Measurements from ENCODE around the gene RXRA.

RXRA gene

GRCh38 chr9:134323741-134324358, 2.4 kb upstream of the RXRA start:
- H3K14ac ChIP-seq (ENCODE audit: low read length): no peak overlapping the region
- H3K79me1 ChIP-seq (ENCODE audit: low read depth, low read length): peaks cover 9% of the 10 kb centered on the region
- peak overlapping the region; percentile 42 for H2BK15ac ChIP-seq (ENCODE audit: low read length)
- peak overlapping the region; percentile 30 for H2AFZ ChIP-seq (ENCODE audit: low read length)
- no peak overlapping the region for H2BK120ac ChIP-seq (ENCODE audit: low read depth, low read length)
- H3K18ac ChIP-seq (ENCODE audit: low read length): peak overlapping the region; percentile 100
- H2AK5ac ChIP-seq (ENCODE audit: low read depth, low read length): peak overlapping the region; percentile 5
- peaks cover 47 to 49% of the 10 kb centered on the region in 2 donors for H3K4me1 ChIP-seq (ENCODE audit: control insufficient read depth in 2 of 2, insufficient read depth in 1 of 2, low read depth in 1 of 2, low read length in 2 of 2)
- H3K36me3 ChIP-seq (replicated peaks in 1 of 2; ENCODE audit: control insufficient read depth in 2 of 2, insufficient read depth in 2 of 2, low read length in 2 of 2): no peaks in the 10 kb centered on the region
- no peak overlapping the region for H2BK5ac ChIP-seq (ENCODE audit: low read length)
- no CpG with 5 or more reads among the region's 20 CpGs for WGBS, 2 donors (ENCODE audit: extremely low coverage in 2 of 2, insufficient read length in 2 of 2, insufficient replicate concordance in 1 of 2)
- DNase-seq (ENCODE audit: low spot score): no peak
- H4K91ac ChIP-seq (ENCODE audit: low read depth, low read length, poor library complexity): no peak overlapping the region
- no peak overlapping the region for H3K4me3 ChIP-seq (ENCODE audit: low read length in 2 of 2)
- H3K9me3 ChIP-seq (replicated peaks in 1 of 2; ENCODE audit: control insufficient read depth in 2 of 2, insufficient read depth in 1 of 2, low read depth in 1 of 2, low read length in 2 of 2): peaks cover 0 to 2% of the 10 kb centered on the region in 2 donors
- no peak overlapping the region for H3K4me2 ChIP-seq (ENCODE audit: insufficient read depth, low read length, poor library complexity, severe bottlenecking)
- H3K27me3 ChIP-seq (ENCODE audit: control insufficient read depth in 3 of 3, insufficient read depth in 3 of 3, low read depth in 1 of 3, low read length in 3 of 3): peaks cover 0 to 7% (median 0%) of the 10 kb centered on the region in 3 experiments
- H3K27ac ChIP-seq (replicated peaks; ENCODE audit: low read length): peak overlapping the region; percentile 4
- H3K9ac ChIP-seq (ENCODE audit: low read depth, low read length, poor library complexity): peak overlapping the region; percentile 24
- peak overlapping the region; percentile 2 for H2BK12ac ChIP-seq (ENCODE audit: low read length)
- H3K23ac ChIP-seq (ENCODE audit: low read depth, low read length, poor library complexity): peak overlapping the region; percentile 48
- no peak overlapping the region for H4K8ac ChIP-seq (ENCODE audit: low read depth, low read length)
- no peak overlapping the region for H3K4ac ChIP-seq (ENCODE audit: low read length)

GRCh38 chr9:134324359-134325095, 1.7 kb upstream of the RXRA start:
- Histone ChIP-seq H2AK5ac (ENCODE audit: low read depth, low read length) (peak overlapping the region; percentile 99), H3K4me1 (ENCODE audit: control insufficient read depth in 2 of 2, insufficient read depth in 1 of 2, low read depth in 1 of 2, low read length in 2 of 2) (peaks cover 47 to 52% of the 10 kb centered on the region in 2 donors), H3K36me3 (replicated peaks in 1 of 2; ENCODE audit: control insufficient read depth in 2 of 2, insufficient read depth in 2 of 2, low read length in 2 of 2) (no peaks in the 10 kb centered on the region), H3K27ac (replicated peaks; ENCODE audit: low read length) (peak overlapping the region; percentile 4), H3K9me3 (replicated peaks in 1 of 2; ENCODE audit: control insufficient read depth in 2 of 2, insufficient read depth in 1 of 2, low read depth in 1 of 2, low read length in 2 of 2) (peaks cover 0 to 2% of the 10 kb centered on the region in 2 donors), H3K4ac (ENCODE audit: low read length) (peak overlapping the region; percentile 100), H2BK12ac (ENCODE audit: low read length) (peak overlapping the region; percentile 100), H4K91ac (ENCODE audit: low read depth, low read length, poor library complexity) (peak overlapping the region; percentile 89), H4K8ac (ENCODE audit: low read depth, low read length) (no peak overlapping the region), H3K4me3 (ENCODE audit: low read length in 2 of 2) (peak overlapping the region in 1 of 2 donors; percentile 90), H2BK5ac (ENCODE audit: low read length) (peak overlapping the region; percentile 89), H3K14ac (ENCODE audit: low read length) (peak overlapping the region; percentile 96), H2BK15ac (ENCODE audit: low read length) (peak overlapping the region; percentile 100), H3K23ac (ENCODE audit: low read depth, low read length, poor library complexity) (peak overlapping the region; percentile 97), H2BK120ac (ENCODE audit: low read depth, low read length) (peak overlapping the region; percentile 84), H3K4me2 (ENCODE audit: insufficient read depth, low read length, poor library complexity, severe bottlenecking) (peak overlapping the region; percentile 85), H3K18ac (ENCODE audit: low read length) (peak overlapping the region; percentile 100), H3K9ac (ENCODE audit: low read depth, low read length, poor library complexity) (peak overlapping the region; percentile 97), H2AFZ (ENCODE audit: low read length) (peak overlapping the region; percentile 94), H3K27me3 (ENCODE audit: control insufficient read depth in 3 of 3, insufficient read depth in 3 of 3, low read depth in 1 of 3, low read length in 3 of 3) (peaks cover 0 to 7% (median 0%) of the 10 kb centered on the region in 3 experiments), H3K79me1 (ENCODE audit: low read depth, low read length) (peaks cover 12% of the 10 kb centered on the region)
- DNase-seq (ENCODE audit: low spot score): no peak
- WGBS, 2 donors (ENCODE audit: extremely low coverage in 2 of 2, insufficient read length in 2 of 2, insufficient replicate concordance in 1 of 2): no CpG with 5 or more reads among the region's 17 CpGs

DNA sequence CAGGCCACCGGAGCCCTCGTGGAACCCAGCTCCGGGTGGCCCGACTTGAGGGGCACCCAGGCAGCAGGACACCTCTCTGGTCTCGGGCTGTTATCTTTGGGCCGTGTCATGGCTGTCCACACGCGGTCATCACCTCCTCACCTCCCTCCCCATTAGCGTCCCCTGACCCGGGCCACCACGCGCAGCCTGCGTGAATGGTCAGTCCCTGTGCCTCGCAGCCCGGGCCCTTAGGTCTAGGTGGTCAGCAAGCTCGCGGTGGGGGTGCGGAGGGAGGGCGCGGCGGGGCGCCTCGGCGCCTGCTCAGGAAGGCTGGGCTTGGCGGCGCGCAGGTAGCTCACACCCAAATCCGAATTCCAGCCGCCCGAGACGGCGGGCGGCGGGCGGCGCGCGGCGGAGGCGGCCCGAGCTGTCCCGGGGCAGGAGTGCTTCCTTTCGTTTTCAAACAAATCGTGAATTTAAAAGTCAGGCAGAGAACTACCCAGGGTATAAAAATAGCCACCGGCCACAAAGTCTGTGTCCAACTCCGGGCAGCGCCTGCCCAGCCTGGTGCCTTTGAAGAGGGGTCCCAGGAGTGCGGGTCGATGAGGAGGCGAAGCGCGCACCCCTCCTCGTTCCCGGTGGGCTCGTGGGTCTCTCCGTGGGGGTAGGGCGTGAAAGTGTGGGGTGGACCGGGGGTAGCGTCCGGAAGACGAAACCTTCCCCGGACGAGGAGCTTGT, 1.0 kb upstream of the RXRA start:
- H2BK120ac ChIP-seq (ENCODE audit: low read depth, low read length): peak overlapping the region; percentile 100
- peak overlapping the region; percentile 100 for H2BK15ac ChIP-seq (ENCODE audit: low read length)
- peak overlapping the region; percentile 100 for H2BK12ac ChIP-seq (ENCODE audit: low read length)
- H2BK5ac ChIP-seq (ENCODE audit: low read length): peak overlapping the region; percentile 89
- H3K27ac ChIP-seq (replicated peaks; ENCODE audit: low read length): peak overlapping the region; percentile 96
- peaks cover 17% of the 10 kb centered on the region for H3K79me1 ChIP-seq (ENCODE audit: low read depth, low read length)
- H3K9ac ChIP-seq (ENCODE audit: low read depth, low read length, poor library complexity): peak overlapping the region; percentile 99
- H3K36me3 ChIP-seq (replicated peaks in 1 of 2; ENCODE audit: control insufficient read depth in 2 of 2, insufficient read depth in 2 of 2, low read length in 2 of 2): no peaks in the 10 kb centered on the region
- H3K9me3 ChIP-seq (replicated peaks in 1 of 2; ENCODE audit: control insufficient read depth in 2 of 2, insufficient read depth in 1 of 2, low read depth in 1 of 2, low read length in 2 of 2): peaks cover 0 to 2% of the 10 kb centered on the region in 2 donors
- peak overlapping the region; percentile 97 for H3K23ac ChIP-seq (ENCODE audit: low read depth, low read length, poor library complexity)
- H3K4ac ChIP-seq (ENCODE audit: low read length): peak overlapping the region; percentile 100
- H3K14ac ChIP-seq (ENCODE audit: low read length): peak overlapping the region; percentile 94
- H3K4me1 ChIP-seq (ENCODE audit: control insufficient read depth in 2 of 2, insufficient read depth in 1 of 2, low read depth in 1 of 2, low read length in 2 of 2): peaks cover 42 to 52% of the 10 kb centered on the region in 2 donors
- DNase-seq (ENCODE audit: low spot score): no peak
- peak overlapping the region; percentile 99 for H2AK5ac ChIP-seq (ENCODE audit: low read depth, low read length)
- H2AFZ ChIP-seq (ENCODE audit: low read length): peak overlapping the region; percentile 94
- WGBS, 2 donors (ENCODE audit: extremely low coverage in 2 of 2, insufficient read length in 2 of 2, insufficient replicate concordance in 1 of 2): no CpG with 5 or more reads among the region's 63 CpGs
- H3K27me3 ChIP-seq (ENCODE audit: control insufficient read depth in 3 of 3, insufficient read depth in 3 of 3, low read depth in 1 of 3, low read length in 3 of 3): peaks cover 0 to 7% (median 0%) of the 10 kb centered on the region in 3 experiments
- H4K8ac ChIP-seq (ENCODE audit: low read depth, low read length): peak overlapping the region; percentile 100
- peak overlapping the region; percentile 85 for H3K4me2 ChIP-seq (ENCODE audit: insufficient read depth, low read length, poor library complexity, severe bottlenecking)
- H3K4me3 ChIP-seq (ENCODE audit: low read length in 2 of 2): peak overlapping the region; percentile 87 to 90
- H3K18ac ChIP-seq (ENCODE audit: low read length): peak overlapping the region; percentile 100
- peak overlapping the region; percentile 99 for H4K91ac ChIP-seq (ENCODE audit: low read depth, low read length, poor library complexity)

Data from neuronal stem cell (in vitro differentiated cells).